Activated CD4-positive, alpha-beta T cell treated with anti-CD3 and anti-CD28 coated beads, Interleukin-2, Interleukin-6, amounts not matched to agents 100 ng/mL and 50 ng/mL, durations not matched to agents 16 hours and 8 hours (primary cell): ENCODE measurements around the gene LIN54.
"Not testable (repeated sequence)": the region's sequence is repeated elsewhere in the genome, so short reads cannot be mapped to it uniquely, and the experiment has no call there.

Source experiments
- DNase-seq: peaks from one replicate; pipeline ENCODE4 v3.0.0-alpha.2; 2020

LIN54 gene

DNA sequence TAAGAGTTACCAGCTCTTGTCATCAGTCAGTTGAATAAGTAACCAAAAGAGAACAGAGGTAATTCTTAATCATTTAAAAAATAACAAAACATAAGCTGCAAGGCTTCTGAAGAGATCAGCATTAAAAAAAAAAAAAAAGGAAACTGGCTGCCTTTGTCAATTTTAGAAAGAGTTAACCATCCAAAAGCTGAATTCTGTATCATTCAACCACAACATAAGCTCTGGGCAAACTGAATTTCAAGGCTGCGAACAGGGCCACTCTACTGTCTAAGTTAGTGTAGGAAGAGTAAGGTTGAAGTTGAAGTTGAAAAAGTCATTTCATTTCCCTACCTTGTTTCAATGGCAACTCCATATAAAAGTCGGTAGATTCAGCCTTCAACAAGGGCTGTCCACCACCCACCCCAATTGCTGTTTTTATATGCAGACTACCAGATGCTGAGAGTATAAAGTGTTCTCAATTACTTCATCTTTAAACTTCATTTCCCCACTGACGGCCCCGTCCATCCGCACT is 1.1 kb upstream of the LIN54 start:
- DNase-seq: peak; percentile 41

DNA sequence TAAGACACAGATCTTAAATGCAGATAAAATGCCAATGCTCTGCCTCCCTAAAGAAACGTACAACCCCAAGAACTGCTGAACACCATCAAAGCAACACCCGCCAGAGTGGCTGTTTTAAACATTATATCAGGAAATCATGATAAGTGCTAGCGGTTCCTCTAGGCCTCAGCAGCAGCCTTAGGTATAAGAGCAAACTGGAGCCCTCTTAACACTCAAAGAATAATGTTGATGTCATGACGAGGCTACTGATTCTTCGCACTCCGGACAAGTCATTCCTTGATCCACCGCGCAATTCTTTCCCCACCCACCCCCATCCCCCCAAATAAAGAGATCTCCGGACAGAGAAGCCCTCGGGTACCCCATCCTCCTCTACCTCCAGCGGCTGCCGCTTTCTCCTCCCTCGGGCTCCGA is 507 bp downstream of the LIN54 start:
- peak; percentile 26 for DNase-seq

DNA sequence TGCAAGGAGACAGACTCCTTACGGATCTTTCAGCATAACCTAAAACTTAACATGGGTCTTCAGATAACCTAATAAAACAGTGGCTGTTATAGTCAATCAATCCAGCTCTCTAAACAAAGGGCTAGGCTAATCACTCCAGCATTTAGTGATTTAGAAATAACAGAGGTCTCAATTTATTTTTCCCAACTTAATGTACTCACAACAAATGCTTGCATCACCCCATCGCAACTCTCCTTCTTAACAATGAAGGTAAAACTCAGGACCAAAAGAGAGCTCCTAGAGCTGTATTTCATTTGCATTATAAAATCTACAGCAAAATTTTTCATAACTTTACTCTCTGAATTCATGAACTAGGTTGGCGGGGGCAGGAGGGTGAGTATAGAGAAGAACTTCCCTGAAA is 1.1 kb downstream of the LIN54 start:
- no peak for DNase-seq

DNA sequence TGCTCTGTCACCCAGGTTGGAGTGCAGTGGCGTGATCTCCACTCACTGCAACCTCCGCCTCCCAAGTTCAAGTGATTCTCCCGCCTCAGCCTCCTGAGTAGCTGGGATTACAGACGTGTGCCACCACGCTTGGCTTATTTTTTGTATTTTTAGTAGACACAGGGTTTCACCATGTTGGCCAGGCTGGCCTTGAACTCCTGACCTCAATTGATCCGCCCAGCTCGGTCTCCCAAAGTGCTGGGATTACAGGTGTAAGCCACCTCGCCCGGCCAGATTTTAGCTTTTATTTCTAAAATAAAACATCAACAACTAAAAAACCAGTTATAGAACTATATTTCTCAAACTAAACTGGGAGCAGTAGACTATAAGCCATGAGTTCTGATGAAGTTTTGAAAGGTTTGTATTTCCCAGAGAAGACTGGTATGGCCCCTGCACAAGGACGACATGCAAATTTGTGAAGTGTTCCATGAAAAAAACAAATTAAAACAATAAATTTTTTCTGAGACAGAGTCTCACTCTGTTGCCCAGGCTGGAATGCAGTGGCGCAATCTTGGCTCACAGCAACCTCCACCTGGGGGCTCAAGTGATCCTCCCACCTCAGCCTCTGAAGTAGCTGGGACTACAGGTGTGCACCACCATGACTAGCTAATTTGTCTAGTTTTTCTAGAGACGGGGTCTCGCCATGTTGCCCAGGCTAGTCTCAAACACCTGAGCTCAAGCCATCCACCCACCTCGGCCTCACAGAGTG is 7.4 kb downstream of the LIN54 start:
- DNase-seq: not testable (repeated sequence)

DNA sequence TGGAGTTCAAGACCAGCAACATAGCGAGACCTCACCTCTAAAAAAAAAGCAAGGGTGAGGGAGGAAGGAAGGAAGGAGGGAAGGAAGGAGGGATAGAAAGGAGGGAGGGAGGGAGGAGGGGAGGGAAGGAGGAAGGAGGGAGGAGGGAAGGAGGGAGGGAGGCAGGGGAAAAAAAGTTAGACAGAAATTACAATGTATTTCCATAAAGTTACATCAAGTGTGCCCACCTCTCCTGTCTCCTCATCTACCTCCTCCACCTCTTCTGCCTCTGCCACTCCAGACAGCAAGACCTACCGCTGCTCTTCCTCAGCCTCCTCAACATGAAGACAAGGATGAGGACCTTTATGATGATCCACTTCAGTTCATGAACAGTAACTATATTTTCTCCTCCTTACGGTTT is 8.3 kb downstream of the LIN54 start:
- DNase-seq: no peak

DNA sequence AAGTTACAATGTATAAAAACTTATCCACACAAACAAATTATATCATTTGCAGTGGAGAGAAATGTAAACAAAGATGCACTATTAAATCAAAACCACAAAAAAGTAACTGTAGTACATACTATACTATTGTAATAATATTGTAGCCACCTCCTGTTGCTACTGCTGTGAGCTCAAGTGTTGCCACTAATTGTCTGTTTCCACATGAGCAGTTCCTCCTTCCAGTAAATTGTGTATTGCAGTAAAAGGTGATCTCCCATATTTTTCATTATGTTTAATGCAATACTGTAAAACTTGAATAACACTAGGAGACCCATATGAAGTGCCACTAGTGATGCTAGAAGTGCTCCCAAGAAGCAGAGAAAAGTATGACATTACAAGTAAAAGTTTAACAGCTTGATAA is 11.7 kb downstream of the LIN54 start:
- no peak for DNase-seq

DNA sequence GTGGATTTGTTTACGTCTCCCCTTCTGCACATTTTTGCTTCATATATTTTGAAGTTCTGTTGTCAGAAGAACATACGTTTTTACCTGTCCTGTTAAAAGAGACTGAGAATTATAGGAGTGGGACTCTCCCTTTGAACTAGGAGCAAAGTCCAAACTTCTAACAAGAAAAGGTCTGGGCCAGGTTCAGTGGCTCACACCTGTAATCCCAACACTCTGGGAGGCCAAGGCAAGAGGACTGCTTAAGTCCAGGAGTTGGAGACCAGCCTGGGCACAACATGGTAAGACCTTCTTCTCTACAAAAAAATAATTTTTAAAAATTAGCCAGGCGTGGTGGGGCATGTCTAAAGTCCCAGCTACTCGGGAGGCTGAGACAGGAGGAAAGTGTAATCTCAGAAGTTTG is 15.8 kb downstream of the LIN54 start:
- no peak for DNase-seq

DNA sequence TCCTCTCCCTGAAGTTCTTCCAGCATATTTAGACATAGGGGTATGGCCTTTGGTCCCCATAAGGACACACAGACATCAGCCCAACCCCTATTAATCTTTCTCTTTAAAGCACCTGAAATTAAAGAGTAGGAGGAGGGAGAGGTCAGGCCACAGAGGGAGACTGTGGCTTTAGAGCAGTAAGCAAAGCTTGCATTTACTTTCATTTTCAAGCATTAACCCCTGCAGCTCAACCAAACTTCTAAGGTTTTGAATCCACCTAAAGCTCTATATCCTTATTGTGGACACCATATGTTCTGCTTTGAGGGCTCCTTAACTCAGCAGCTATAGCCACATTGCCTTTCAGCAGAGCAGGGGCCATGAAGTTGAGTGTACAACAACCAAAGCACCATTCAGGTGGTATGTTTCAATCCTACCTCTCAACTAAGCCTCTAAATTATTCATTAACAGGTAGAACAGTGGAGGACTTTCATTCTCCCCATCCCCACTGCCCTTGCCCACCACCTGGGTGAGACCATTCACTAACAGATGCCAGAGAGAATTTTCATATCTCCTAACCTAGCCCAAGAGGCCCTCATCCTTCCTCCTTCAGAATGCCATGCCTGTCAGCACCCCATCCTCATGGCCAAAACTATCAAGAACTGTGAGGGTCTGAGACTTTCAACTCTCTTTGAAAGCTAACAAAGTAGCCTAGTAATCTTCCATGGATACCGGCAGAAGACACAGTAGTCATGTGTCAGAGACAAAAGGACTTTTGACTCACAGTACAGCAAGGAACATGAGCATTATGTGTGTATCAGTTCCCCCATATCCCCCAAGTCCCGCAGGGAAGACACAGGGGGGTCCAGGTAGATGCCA is 20.8 kb downstream of the LIN54 start:
- no peak for DNase-seq

DNA sequence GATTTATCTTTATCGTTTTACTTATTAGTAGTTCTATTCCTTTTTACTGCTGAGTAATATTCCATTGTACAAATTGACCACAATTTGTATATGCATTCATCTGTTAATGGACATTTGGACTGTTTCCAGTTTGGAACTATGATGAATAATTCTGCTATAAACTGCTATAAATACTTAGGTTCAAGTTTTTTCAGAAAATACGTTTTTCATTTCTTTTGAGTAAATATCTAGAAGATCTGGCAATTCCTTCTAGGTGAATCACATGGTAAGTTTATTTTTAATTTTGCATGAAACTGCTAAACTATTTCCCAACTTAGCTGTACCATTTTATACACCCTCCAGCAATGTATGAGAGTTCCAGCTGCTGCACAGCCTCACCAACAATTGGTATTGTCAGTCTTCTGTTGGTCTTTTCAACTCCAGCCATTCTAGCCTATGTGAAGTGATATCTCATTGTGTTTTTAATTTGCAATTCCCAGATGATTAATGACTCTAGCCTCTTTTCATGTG is 22.2 kb downstream of the LIN54 start:
- no peak for DNase-seq

DNA sequence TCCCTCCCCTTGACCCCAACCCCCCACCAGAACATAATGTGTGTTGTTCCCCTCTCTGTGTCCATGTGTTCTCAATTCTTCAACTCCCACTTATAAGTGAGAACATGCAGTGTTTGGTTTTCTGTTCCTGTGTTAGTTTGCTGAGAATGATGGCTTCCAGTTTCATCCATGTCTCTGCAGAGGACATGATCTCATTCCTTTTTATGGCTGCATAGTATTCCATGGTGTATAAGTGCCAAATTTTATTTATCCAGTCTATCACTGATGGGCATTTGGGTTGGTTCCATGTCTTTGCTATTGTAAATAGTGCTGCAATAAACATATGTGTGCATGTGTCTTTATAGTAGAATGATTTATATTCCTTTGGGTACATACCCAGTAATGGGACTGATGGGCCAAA is 23.1 kb downstream of the LIN54 start:
- DNase-seq: not testable (repeated sequence)

DNA sequence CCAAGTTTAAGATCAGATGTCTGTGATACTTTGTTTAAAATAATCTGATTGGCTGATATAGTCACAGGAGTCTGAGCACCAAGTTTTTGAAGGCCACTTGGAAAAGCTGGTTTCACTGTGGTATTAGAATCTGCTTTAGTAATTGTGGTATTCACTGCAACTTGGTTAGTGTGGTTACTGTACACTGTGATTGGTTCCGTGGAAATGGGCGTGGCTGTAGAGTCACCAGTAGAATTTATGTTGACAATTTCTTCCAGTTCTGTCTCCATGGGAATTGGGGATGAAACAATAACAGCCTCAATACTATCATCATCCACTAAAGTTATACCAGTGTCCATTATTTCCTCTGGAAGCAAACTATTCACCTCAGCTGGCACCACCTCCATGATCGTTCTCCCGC is 26.2 kb downstream of the LIN54 start:
- DNase-seq: peak; percentile 12

DNA sequence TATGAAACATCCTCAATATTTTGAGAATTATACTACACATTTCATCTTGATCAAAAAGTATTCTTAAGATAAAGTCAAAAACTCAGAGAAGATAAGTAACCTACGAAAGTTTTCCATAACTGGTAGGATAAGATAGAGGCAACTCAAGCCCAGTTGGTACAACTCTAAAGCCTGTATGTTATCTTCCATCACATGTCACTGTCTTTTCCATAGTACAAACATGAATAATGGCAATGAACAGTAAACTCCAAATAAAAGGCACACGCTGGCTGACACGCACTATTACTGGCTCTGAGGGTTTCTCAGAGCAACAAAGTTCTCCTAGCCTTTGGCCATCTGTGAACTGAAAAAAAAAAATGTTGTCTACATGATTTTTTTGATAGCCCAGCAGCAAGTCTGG is 27.2 kb downstream of the LIN54 start:
- DNase-seq: no peak

DNA sequence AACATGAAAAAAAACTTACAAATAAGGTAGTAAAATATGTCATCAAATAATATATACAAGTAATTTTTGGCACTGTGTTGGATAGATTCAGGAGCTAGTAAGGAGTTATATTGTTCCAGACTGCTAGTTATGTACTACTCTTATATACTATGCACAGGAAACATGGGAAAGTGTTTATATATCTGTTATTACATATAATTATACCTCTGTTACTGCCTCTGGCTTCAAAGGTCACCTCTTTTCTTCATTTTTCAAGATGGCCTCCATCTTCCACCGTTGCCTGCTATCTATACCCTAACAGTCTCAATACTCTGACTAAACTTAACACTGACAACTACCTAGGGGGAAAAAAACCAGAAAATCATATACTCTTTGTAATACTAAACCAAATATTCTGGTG is 29.5 kb downstream of the LIN54 start:
- no peak for DNase-seq

DNA sequence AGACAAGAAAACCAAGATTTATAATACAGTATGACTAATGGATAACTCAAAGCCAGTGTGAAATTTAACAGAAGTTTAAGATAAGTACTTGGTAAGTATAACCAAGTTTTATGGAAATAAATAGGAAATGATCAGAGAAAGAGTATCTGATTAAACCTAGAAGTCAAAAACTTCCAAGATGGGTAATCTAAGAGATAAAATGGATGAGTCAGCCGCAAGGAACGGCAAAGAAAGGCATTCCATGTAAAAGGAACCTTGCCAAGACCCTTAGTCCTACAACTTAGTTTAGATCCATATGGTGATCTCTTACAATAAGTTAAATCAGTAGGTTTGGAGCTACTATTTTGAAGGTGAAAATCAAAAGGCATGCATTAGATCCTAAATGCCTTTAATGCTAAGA is 34.8 kb downstream of the LIN54 start:
- DNase-seq: no peak

DNA sequence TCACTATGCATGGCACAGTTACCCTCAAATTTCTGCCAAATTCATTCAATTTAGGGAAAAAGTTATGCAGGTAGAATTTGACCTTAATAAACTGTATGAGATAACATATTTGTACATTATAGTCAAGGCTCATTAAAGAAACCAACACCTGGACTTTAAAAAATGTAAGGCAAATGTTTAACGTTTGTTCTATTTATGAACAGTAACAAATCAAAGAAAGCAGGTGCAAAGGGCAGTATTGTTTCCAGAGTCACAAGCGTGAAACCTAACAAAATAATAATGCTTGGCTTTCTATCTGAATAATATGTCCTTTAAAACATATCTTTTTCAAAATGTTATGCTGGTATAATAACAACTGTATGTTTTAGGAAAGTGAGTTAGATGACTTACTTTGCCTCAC is 41.2 kb downstream of the LIN54 start:
- no peak for DNase-seq

DNA sequence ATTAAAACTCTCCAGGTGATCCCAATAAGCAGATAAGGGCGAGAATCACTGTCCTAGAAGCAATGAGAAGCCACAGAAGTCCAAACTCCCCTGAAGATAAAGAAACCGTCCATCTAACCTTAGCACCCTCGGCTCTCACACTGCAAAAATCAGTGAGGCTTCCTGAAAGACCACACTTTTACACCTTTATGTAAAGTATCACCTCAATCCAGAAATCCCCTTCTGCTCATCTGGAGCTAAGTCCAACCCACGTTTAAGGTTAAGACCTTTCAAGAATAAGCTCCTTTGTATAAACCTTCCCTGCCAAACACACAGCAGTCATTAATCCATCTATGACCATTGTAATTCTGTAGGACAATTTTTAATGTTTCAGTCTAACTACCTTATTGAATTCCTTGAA is 41.7 kb downstream of the LIN54 start:
- no peak for DNase-seq

DNA sequence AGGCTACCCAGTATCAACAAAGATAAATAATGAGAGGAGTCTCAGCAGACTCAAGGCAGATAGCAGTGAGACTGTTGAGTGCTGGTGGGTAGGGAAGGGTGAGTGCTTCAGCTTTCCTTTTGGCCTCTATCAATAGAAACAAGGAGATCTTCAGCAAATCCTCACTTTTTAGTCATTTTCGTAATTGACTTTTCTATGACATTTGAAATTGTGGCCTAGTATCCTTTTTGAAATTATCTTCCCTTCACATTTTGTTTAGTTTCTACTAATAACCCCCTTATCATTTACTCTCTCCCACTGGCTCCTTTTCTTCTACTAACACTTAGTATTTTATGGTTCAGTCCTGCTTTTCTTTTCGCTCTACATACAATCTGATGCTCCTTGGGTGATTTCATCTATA is 44.9 kb downstream of the LIN54 start:
- DNase-seq: no peak

DNA sequence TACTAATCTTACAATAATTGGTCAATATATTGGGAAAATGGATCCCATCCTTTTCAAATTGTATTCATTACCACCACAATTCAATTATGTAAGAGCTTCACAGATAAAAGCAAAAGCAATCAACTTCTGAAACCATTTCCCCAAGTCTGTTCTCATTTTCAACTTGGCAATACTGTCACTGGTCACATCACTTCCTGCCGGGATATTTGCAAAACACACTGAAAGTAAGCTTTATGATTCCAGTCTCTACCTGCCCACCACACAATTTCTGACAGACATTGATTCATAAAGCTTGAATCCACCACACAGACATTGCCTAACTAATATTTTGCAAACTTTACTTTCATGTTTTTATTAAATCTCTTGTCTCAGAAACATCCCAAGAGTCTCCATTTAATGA is 53.6 kb downstream of the LIN54 start:
- DNase-seq: peak; percentile 11

DNA sequence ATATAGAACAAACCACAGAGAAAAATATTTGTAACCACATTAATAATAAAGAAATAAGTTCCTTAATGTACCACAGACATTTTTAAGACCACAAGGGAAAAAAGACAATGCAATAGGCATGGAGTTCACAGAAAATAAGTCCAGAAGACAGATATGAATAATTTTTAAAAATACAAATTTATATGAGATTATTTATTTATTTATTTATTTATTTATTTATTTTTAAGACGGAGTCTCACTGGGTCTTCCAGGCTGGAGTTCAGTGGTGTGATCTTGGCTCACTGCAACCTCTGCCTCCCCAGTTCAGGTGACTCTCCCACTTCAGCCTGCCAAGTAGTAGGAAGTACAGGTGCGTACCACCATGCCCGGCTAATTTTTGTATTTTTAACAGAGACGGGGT is 56.4 kb downstream of the LIN54 start:
- no peak for DNase-seq

DNA sequence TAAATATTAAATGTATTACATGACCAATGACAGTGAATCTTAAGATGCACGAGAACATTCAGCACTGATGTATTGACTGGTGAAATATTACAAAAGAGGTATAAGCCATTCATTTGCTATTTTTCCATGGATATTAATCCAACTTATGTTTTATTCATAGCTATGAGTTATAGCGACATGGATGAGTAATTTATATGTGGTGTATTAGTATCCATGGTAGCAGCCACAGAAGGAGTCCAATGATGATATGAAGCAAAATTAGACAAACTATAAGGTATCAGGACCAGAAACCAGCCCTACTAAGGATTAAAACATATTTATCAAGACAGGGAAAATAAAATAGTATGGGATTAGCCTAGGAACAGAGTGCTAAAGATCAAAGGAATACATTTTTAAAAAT is 59.4 kb downstream of the LIN54 start:
- no peak for DNase-seq

DNA sequence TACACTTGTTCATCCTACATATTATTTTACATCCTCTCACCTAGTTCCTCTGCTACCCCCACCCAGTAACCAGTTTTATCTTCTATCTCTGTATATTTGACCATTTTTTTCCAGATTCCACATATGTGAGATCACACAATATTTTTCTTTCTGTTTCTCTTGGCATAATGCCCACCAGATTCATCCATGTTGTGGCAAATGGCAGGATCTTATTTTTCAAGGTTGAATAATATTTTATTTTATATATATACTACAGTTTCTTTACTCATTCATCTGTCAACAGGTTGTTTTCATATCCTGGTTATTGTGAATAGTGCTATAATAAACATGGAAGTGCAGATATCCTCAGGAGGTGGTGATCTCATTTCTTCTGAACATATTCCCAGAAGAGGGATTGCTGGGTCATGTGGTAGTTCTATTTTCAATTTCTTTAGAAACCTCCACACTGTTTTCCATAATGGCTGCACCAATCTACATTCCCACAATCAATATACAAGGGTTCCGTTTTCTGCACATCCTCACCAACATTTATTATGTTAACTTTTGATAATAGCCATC is 61.9 kb downstream of the LIN54 start:
- no peak for DNase-seq

DNA sequence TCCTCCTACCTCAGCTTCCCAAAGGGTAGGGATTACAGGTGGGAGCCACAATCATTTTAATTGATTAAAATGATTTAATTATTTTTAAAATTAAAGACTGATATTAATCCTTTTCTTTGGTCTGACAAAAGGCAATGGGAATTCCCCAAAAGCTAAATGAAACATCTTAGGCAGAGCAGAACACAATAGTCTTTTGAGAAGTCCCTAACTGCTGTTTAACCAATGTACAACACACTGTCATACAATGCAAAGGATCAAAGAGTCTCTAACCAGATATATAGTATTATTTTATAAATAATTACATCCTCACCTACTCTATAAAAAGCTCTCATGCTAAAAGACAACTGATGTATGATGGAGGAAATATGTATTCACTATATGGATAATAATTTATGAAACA is 63.1 kb downstream of the LIN54 start:
- no peak for DNase-seq

DNA sequence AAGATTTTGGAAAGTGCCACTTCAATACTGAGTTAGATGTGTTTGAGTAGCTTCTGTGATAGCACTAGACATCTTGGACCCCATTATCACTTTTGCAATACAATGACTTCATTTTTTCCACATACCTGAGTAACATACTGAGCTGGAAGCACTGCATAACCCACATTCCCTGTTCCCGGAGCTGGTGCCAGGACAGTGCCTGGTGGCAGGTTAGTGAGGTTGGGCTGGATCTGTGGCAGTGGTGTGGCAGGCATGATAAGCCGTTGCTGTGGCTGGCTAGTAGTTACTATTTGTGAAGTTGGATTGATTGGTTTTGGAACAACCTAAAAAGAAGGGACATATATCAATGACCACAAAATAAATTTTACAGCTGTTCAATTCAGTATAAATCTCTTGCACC is 71.2 kb downstream of the LIN54 start:
- no peak for DNase-seq

DNA sequence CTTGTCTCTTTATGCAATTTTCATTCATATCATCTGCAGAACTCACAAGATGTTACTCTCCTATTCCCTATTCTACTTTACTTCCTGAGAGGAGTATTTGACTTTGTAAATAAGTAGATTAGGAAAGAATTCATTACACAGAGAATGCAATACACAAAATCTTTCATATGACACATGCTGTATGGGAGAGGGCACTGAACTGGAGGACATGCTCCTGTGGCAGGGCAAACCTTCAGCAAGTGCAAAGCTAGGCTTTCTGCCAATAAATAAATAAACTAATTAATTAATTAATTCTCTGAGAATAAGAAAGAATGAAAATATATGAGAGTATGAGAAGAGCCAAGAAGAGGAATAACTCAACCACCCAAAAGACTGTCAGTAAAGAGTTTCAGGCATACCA is 76.2 kb downstream of the LIN54 start:
- no peak for DNase-seq
